Activated CD4-positive, alpha-beta T cell treated with anti-CD3 and anti-CD28 coated beads, Interleukin-2, amount 10 ng/mL, durations not matched to agents 7 days and 5 days (primary cell): ENCODE measurements around the gene RERE. TPM values are rescaled to one million over a fixed set of nuclear protein-coding genes. Genes with fewer than 3 reads are reported as not detected.

Experiments
- CTCF ChIA-PET: fragments of 350-600 bp; sonication (Branson Sonifier 250); formaldehyde crosslinking; loops from one replicate; lab custom pipeline; 2021; ENCODE audit warnings: antibody characterized with exemption; lab: Charles Lee
- POLR2A ChIA-PET: fragments of 350-600 bp; sonication (Branson Sonifier 250); formaldehyde crosslinking; loops from one replicate; lab custom pipeline; 2021; ENCODE audit warnings: antibody characterized with exemption; lab: Charles Lee
- DNase-seq: peaks from one replicate; pipeline ENCODE4 v3.0.0-alpha.2; 2020
- H3K27ac Mint-ChIP-seq: one replicate; pipeline ENCODE4 v1.8.0; 2021; ENCODE audit warnings: mild to moderate bottlenecking, moderate library complexity, mixed read lengths
- H3K27me3 Mint-ChIP-seq: one replicate; pipeline ENCODE4 v1.8.0; 2021; ENCODE audit warnings: mixed read lengths
- H3K36me3 Mint-ChIP-seq: one replicate; pipeline ENCODE4 v1.8.0; 2021; ENCODE audit warnings: low read depth, mixed read lengths
- H3K4me1 Mint-ChIP-seq: one replicate; pipeline ENCODE4 v1.8.0; 2021; ENCODE audit warnings: mixed read lengths
- H3K4me3 Mint-ChIP-seq: one replicate; pipeline ENCODE4 v1.8.0; 2021; ENCODE audit warnings: mild to moderate bottlenecking, moderate library complexity, mixed read lengths
- H3K9me3 Mint-ChIP-seq: one replicate; pipeline ENCODE4 v1.8.0; 2021; ENCODE audit warnings: mixed read lengths
- total RNA-seq, 2 experiments: library from RNA; stranded (reverse); gene quantifications; one replicate each; pipeline ENCODE4 v1.2.3, GENCODE V29; 2021

The RERE gene
- total RNA-seq, 2 experiments from 2014 or later: 68.5 to 68.7 TPM

- H3K9me3 Mint-ChIP-seq: no peaks in the 10 kb centered on the region
- peaks cover 58% of the 10 kb centered on the region for H3K4me1 Mint-ChIP-seq
- DNase-seq: no peak
- H3K4me3 Mint-ChIP-seq: peak overlapping the region; percentile 84
- CTCF ChIA-PET: interaction anchor here (0.6 to 1.3 kb wide), 3 partner anchors 15 to 1055 kb away, joined by 3 to 6 read pairs (median 3); no protein-coding TSS in a partner anchor
- H3K27ac Mint-ChIP-seq: peak overlapping the region; percentile 97
- no peaks in the 10 kb centered on the region for H3K27me3 Mint-ChIP-seq
- H3K36me3 Mint-ChIP-seq: peaks cover 24% of the 10 kb centered on the region
- POLR2A ChIA-PET: no interaction called here
Measured at GRCh38 chr1:8425150-8425780, 392.2 kb downstream of the RERE start.

DNA sequence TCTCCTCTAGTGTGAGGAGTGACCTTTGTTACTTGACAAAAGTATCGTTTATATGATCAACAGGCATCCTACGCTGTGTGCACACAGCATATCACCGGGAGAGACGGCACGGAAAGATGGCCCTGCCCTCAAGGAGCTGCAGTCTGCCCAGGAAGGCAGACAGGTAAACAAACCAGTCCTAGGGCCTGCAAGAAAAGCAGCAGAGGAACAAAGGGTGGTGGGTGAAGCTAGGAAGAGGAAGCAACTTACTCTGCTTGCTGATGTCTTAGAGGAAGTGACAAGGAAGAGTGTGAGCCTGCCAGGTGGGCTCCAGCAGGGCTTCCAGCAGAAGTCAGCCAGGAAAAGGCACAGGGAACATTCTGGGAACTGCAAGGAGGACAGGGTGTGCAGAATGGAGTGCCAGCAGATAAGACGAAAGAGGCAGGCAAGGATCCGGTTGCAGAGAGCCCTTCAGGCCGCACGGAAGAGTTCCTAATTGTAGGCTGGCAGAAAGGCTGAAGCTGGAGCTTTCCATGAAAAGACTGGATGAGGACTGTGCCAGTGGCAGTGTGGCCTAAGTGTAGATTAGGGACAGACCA, 392.8 kb downstream of the RERE start:
- Mint-ChIP-seq H3K4me1 (peaks cover 51% of the 10 kb centered on the region), H3K36me3 (peaks cover 24% of the 10 kb centered on the region), H3K27me3 (no peaks in the 10 kb centered on the region), H3K9me3 (no peaks in the 10 kb centered on the region), H3K27ac (peak overlapping the region; percentile 97), H3K4me3 (peak overlapping the region; percentile 84)
- CTCF ChIA-PET: interaction anchor here (0.6 to 1.3 kb wide), 3 partner anchors 14 to 1056 kb away, joined by 3 to 6 read pairs (median 3); no protein-coding TSS in a partner anchor
- POLR2A ChIA-PET: no interaction called here
- DNase-seq: peak; percentile 64

DNA sequence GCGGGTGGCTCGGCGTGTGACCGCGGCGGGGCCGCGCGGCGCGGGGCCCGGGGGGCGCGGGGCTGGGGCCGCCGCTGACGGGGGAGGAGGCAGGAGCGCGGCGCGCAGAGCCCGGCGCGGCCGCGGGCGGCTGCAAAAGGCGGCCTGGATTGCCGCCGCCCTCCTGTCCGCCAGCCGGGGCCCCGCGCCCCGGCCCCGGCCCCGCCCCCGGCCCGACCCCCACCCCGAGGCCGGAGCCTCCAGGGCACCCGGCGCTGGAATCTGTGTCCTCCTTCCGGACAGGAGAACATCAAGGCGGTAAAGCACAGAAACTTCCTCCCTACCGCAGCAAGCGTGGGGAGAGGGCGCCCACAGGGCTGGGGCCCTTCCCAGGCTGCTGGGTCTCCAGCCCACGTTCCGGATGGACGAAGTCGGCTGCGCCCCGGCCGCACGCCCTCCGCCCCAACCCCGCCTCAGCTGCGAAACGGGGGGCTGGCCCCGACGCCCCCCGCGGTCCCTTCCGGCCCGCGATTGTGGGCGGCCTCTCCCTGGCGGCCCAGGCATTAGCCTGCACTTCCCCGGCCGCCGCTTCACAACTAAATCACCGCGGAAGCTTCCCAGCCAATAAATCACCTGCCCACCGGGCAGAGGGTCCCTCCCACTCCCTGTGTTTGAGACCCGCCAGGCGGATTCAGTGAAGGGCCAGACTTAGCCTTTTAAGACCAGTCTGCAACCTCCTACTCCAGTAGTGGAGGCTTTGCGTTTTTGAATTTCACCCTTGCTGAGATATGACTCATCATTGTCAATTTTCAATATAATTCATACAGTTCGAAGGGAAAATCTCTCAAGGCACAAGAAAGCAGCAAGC, 393.5 kb downstream of the RERE start:
- H3K4me3 Mint-ChIP-seq: peak overlapping the region; percentile 84
- H3K36me3 Mint-ChIP-seq: peaks cover 21% of the 10 kb centered on the region

GRCh38 chr1:8423269-8423691, 394.2 kb downstream of the RERE start:
- Mint-ChIP-seq H3K27me3 (no peaks in the 10 kb centered on the region), H3K4me1 (peaks cover 40% of the 10 kb centered on the region), H3K36me3 (peaks cover 25% of the 10 kb centered on the region), H3K4me3 (no peak overlapping the region), H3K27ac (no peak overlapping the region), H3K9me3 (no peaks in the 10 kb centered on the region)
- POLR2A ChIA-PET: no interaction called here
- CTCF ChIA-PET: interaction anchor here (1.2 to 1.4 kb wide), 4 partner anchors 8 to 215 kb away, joined by 3 to 4 read pairs (median 4); no protein-coding TSS in a partner anchor
- peak; percentile 43 for DNase-seq

More for the DNA sequence above, 393.5 kb downstream of the RERE start:
- ChIA-PET CTCF (interaction anchor here (1.0 to 1.3 kb wide), 3 partner anchors 14 to 16 kb away, joined by 3 to 6 read pairs (median 4); no protein-coding TSS in a partner anchor), POLR2A (no interaction called here)
- H3K27me3 Mint-ChIP-seq: no peaks in the 10 kb centered on the region
- peak overlapping the region; percentile 97 for H3K27ac Mint-ChIP-seq
- peak; percentile 46 for DNase-seq
- no peaks in the 10 kb centered on the region for H3K9me3 Mint-ChIP-seq
- peaks cover 44% of the 10 kb centered on the region for H3K4me1 Mint-ChIP-seq

GRCh38 chr1:8422510-8423268, 394.8 kb downstream of the RERE start:
- no peaks in the 10 kb centered on the region for H3K9me3 Mint-ChIP-seq
- POLR2A ChIA-PET: no interaction called here
- no peak for DNase-seq
- H3K4me3 Mint-ChIP-seq: no peak overlapping the region
- CTCF ChIA-PET: interaction anchor here (1.2 to 1.4 kb wide), 5 partner anchors 9 to 216 kb away, joined by 3 to 5 read pairs (median 4); no protein-coding TSS in a partner anchor
- peaks cover 31% of the 10 kb centered on the region for H3K36me3 Mint-ChIP-seq
- peaks cover 34% of the 10 kb centered on the region for H3K4me1 Mint-ChIP-seq
- H3K27ac Mint-ChIP-seq: no peak overlapping the region
- H3K27me3 Mint-ChIP-seq: no peaks in the 10 kb centered on the region

DNA sequence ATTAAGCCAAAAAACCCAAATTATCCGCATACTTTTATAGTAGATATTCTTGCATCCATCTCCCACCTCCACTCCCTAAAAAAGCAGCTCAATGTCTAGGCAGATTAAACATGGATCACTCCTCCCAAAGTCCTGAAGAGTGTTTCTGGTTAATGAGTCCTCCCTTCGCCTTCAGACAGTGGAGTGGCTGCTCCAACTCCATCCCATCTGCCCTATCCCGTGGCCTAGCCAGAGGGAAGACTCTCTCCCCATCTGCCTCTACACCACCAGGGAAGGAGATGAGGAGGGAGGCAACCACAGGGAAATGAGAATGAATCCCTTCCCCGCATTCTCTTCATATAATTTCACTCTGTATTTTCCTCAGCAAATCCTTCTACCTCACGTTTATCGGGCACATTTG, 395.7 kb downstream of the RERE start:
- Mint-ChIP-seq H3K4me1 (peaks cover 27% of the 10 kb centered on the region), H3K27ac (no peak overlapping the region), H3K9me3 (no peaks in the 10 kb centered on the region), H3K36me3 (peaks cover 34% of the 10 kb centered on the region), H3K27me3 (no peaks in the 10 kb centered on the region), H3K4me3 (no peak overlapping the region)
- no peak for DNase-seq
- ChIA-PET POLR2A (no interaction called here), CTCF (interaction anchor here (0.6 to 3.1 kb wide), 5 partner anchors 9 to 305 kb away, joined by 3 to 11 read pairs (median 5); no protein-coding TSS in a partner anchor)

GRCh38 chr1:8420318-8420717, 397.1 kb downstream of the RERE start:
- Mint-ChIP-seq H3K27me3 (no peaks in the 10 kb centered on the region), H3K36me3 (peaks cover 40% of the 10 kb centered on the region), H3K4me1 (peaks cover 25% of the 10 kb centered on the region), H3K4me3 (no peak overlapping the region), H3K27ac (no peak overlapping the region), H3K9me3 (no peaks in the 10 kb centered on the region)
- no peak for DNase-seq
- ChIA-PET CTCF (interaction anchor here (1.7 to 3.1 kb wide), 2 partner anchors 10 to 11 kb away, joined by 8 to 11 read pairs; no protein-coding TSS in a partner anchor), POLR2A (no interaction called here)

DNA sequence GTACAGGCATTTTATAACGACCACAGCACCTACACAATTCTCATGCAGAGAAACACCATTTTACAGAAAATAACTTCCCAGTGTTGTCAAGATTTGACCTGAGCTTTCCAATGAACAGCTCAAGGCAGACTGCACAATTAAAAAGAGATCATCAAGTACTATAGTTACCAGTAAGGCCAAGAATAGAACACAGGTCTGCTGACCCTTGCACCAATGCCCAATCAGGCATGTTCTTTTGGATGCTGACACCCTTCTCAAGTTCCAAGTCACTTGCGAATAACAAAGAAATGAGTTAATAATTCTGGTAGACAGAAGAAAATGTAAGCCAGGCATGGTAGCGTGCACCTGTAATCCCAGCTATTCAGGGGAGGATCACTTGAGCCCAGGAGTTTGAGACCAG, 397.6 kb downstream of the RERE start:
- ChIA-PET CTCF (interaction anchor here (1.7 to 3.1 kb wide), 2 partner anchors 10 to 11 kb away, joined by 8 to 11 read pairs; no protein-coding TSS in a partner anchor), POLR2A (no interaction called here)
- DNase-seq: no peak
- Mint-ChIP-seq H3K36me3 (peaks cover 39% of the 10 kb centered on the region), H3K27ac (no peak overlapping the region), H3K4me1 (peaks cover 20% of the 10 kb centered on the region), H3K9me3 (no peaks in the 10 kb centered on the region), H3K4me3 (no peak overlapping the region), H3K27me3 (no peaks in the 10 kb centered on the region)

- Mint-ChIP-seq H3K4me3 (no peak overlapping the region), H3K4me1 (peaks cover 13% of the 10 kb centered on the region), H3K9me3 (no peaks in the 10 kb centered on the region), H3K36me3 (peaks cover 41% of the 10 kb centered on the region), H3K27me3 (no peaks in the 10 kb centered on the region), H3K27ac (no peak overlapping the region)
- no peak for DNase-seq
- ChIA-PET CTCF (interaction anchor here (1.5 to 3.1 kb wide), 2 partner anchors 12 to 152 kb away, joined by 4 to 11 read pairs; no protein-coding TSS in a partner anchor), POLR2A (no interaction called here)
Measured at GRCh38 chr1:8419172-8419571, 398.3 kb downstream of the RERE start.

DNA sequence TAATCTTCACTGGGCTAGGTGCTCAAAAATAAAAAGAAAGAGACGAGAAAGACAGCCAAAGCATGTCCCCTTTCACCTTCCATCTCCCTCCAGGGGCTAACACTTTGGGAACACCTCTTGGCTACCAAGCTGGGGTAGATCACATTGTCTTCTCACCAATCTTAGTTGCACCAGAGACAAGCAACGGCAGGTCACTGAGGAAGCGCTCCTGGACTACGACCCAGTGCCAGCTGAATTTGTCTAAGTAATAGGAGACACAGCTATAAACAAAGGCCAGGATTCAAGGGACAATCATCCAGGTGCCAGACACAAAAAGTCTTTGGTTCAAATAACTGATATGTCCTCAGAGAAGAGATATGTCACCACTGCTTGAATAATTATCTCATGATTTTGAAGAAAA, 399.1 kb downstream of the RERE start:
- Mint-ChIP-seq H3K4me3 (no peak overlapping the region), H3K36me3 (peaks cover 48% of the 10 kb centered on the region), H3K9me3 (no peaks in the 10 kb centered on the region), H3K27ac (peak overlapping the region; percentile 6), H3K27me3 (no peaks in the 10 kb centered on the region), H3K4me1 (peaks cover 12% of the 10 kb centered on the region)
- ChIA-PET POLR2A (no interaction called here), CTCF (interaction anchor here (0.6 to 1.5 kb wide), 3 partner anchors 13 to 248 kb away, joined by 3 to 4 read pairs (median 3); no protein-coding TSS in a partner anchor)
- no peak for DNase-seq

DNA sequence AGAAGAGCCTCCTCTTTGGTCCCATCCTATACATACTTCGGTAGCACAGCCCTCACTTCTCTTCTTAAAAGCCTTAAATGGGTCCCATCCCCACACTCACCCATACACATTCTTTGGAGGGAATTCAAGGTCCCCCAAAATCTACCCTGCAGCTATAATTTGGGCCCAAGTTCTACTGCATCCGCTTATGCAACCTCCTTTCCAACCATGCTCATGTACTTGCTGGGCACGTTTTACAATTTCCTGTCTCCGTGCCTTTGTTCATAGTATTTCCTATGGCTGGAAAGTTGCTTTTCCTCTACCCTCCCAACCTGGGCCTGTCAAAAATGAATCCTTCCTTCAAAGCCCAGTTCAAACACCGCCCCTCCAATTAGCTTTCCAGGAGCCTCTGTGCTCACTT, 399.8 kb downstream of the RERE start:
- peak overlapping the region; percentile 12 for H3K4me3 Mint-ChIP-seq
- POLR2A ChIA-PET: no interaction called here

More for the DNA sequence above, 399.8 kb downstream of the RERE start:
- H3K4me1 Mint-ChIP-seq: peaks cover 14% of the 10 kb centered on the region
- no peaks in the 10 kb centered on the region for H3K9me3 Mint-ChIP-seq
- CTCF ChIA-PET: interaction anchor here (0.6 to 1.5 kb wide), 3 partner anchors 14 to 247 kb away, joined by 3 to 4 read pairs (median 3); no protein-coding TSS in a partner anchor
- H3K36me3 Mint-ChIP-seq: peaks cover 51% of the 10 kb centered on the region
- H3K27me3 Mint-ChIP-seq: no peaks in the 10 kb centered on the region
- DNase-seq: no peak
- H3K27ac Mint-ChIP-seq: peak overlapping the region; percentile 73
